Measurements from ENCODE around the gene RABL3. TPM values are rescaled to one million over a fixed set of nuclear protein-coding genes. Genes with fewer than 3 reads are reported as not detected.
"Not testable (repeated sequence)": the region's sequence is repeated elsewhere in the genome, so short reads cannot be mapped to it uniquely, and the experiment has no call there.

RABL3 gene
- 16.6 TPM for total RNA-seq (ENCODE audit: insufficient read depth, low replicate concordance)

- peak; percentile 100 for DNase-seq (ENCODE audit: low spot score)
Measured at GRCh38 chr3:120742198-120742848, at the start of gene RABL3, which contains the start of gene GTF2E1. Gene RABL3 (minus strand): TSS chr3:120742516. CDS start chr3:120742507, 9 bp downstream. Gene GTF2E1 (plus strand): TSS chr3:120742744. CDS start chr3:120750553, 7,809 bp downstream.

DNA sequence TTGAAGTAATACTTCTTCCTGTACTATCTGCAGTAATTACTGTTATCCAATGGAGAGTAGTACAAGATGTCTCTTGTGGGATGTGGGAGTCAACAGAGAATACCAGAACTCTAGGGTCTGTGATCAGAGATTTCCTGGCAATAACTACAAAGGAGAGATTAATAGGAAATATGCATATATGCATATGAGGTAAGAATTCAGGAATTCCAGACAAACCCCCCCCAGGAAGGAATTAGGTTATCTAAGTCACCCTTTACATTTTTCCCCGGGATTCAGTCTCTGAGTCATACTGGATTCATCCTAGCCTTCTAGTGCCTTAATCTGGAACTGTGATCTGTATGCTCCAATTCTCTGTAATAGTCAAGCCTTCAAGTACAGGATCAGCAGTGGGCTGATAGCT is 49.6 kb upstream of the RABL3 start:
- peak; percentile 75 for DNase-seq (ENCODE audit: low spot score)

GRCh38 chr3:120791010-120791409 is 48.7 kb upstream of the RABL3 start:
- DNase-seq (ENCODE audit: low spot score), result no peak

DNA sequence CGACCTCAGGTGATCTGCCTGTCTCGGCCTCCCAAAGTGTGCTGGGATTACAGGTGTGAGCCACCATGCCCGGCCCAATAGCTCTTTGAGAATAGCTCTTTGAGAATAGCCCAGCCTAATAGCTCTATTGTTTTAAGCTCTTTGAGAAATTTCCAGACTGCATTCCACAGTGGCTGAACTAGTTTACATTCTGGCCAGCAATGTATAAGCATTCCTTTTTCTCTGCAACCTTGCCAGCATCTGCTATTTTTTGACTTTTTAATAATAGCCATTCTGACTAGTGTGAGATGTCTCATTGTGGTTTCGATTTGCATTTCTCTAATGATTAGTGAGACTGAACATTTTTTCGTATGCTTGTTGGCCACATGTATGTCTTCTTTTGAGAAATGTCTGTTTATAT is 43.5 kb upstream of the RABL3 start:
- DNase-seq (ENCODE audit: low spot score), result peak; percentile 9

- DNase-seq (ENCODE audit: low spot score), result no peak
Measured at GRCh38 chr3:120780977-120781376, 38.7 kb upstream of the RABL3 start.

DNA sequence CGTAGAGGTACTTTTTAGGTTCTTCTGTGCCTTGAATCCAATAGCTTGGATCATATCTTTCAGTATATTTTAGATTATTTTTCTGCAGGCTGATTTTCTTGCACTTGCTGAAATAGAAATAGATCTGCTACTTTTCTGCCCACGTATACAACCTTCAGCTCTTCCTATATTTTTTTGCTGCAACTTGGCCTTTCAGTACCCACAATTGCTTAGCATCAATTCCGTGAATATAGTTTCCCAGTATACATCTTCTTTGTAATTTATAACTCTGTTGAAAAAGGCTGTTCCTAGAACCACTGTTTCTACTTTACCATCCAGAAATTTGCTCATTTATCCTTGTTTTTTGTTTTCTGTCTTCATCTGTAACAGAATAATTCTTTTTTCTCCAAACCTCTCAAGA is 36.5 kb upstream of the RABL3 start:
- DNase-seq (ENCODE audit: low spot score), result no peak

GRCh38 chr3:120775411-120775810 is 33.1 kb upstream of the RABL3 start:
- no peak for DNase-seq (ENCODE audit: low spot score)

DNA sequence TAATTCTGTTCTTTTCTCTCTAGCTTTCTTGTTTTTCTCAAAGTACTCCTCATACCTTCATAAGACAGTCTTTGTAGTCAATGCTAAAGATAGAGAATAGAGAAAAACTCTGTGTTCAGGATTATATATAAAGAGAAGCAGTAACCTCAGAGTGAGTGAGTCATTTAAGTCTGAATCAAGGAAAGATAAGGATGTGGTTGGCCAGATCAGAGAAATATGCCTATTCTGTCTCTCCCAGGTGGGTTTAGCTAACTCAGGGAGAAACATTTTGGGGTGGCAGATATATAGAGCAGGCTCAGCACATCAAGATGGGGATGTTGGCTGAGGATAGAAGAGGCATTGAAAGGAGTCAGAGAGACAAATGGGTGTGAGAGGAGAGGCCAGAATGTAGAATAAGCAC is 31.6 kb upstream of the RABL3 start:
- DNase-seq (ENCODE audit: low spot score), result peak; percentile 77

DNA sequence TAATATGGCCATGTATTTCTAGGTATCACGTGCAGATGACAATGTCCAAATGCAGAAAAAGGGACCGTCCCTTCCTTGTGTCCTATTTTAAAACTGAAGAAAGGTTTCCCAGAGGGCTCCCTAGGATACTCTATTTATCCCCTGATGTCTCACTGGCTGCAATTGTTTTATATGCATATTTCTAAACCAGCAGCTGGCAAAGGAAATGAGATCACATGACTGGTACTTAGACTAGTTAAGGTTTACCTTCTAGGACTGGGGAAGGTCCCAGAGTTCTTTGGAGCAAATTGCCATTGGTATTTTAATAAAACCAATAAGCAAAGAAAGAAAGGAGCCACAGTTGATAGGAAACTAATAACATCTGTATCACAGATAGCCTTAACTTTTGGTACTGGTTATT is 29.8 kb upstream of the RABL3 start:
- DNase-seq (ENCODE audit: low spot score), result no peak

DNA sequence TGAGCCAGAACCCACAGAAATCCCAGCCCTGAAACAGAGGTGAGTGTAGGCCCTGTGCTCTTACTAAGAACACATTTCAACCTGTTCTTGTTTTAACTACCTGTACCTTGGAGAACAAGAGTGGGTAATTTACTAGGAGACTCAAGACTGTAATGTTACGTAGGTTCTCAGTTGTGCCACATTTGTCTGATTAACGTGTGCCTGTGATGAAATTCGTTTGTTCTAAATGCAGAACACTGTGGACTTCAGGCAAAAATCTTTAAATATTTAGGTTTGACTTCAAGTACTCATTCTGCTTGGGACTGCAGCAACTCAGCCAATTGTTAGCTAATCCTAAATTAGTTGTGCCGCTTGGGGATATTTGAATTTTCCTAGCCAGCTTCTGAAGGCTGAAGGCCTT is 28.6 kb upstream of the RABL3 start:
- DNase-seq (ENCODE audit: low spot score), result no peak

- no peak for DNase-seq (ENCODE audit: low spot score)
Measured at GRCh38 chr3:120769436-120769835, 27.1 kb upstream of the RABL3 start.

DNA sequence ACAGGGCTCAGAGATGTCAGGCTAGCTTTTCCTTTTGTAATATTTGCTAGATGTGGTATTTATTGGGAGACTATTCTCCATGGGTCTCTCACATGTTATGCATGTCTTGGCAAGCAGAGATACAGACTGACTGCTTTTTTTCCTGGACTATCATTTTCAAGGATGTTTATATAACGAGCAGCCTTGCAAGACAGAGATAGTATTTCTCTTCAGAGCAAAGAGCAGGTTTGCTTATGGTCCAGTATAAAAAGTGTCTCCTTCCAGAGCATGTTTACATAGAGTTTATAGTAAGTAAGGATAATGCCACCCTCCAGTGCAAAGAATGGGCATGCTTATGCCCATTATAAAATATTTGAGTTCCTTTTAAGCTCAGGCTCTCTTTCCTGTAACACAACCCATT is 24.8 kb upstream of the RABL3 start:
- peak; percentile 32 for DNase-seq (ENCODE audit: low spot score)

DNA sequence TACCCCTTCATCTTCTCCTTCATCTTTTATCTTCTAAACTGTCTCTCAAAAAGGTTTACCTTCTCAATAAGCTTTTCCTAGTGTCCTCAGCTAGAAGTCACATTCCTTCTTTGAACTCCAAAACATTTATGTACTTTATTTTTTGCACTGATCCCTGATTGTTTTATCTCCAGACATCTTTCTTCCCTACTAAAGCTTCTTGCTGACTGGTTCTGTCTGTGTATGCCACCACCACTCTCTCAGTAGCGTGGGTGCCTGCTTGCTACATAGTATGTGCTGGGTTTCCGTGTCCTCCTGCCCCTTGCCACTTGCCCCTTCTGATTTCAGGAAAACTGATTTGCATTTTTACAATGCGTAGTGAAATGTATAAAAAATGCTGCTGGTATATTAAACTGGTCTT is 24.3 kb upstream of the RABL3 start:
- peak; percentile 20 for DNase-seq (ENCODE audit: low spot score)

DNA sequence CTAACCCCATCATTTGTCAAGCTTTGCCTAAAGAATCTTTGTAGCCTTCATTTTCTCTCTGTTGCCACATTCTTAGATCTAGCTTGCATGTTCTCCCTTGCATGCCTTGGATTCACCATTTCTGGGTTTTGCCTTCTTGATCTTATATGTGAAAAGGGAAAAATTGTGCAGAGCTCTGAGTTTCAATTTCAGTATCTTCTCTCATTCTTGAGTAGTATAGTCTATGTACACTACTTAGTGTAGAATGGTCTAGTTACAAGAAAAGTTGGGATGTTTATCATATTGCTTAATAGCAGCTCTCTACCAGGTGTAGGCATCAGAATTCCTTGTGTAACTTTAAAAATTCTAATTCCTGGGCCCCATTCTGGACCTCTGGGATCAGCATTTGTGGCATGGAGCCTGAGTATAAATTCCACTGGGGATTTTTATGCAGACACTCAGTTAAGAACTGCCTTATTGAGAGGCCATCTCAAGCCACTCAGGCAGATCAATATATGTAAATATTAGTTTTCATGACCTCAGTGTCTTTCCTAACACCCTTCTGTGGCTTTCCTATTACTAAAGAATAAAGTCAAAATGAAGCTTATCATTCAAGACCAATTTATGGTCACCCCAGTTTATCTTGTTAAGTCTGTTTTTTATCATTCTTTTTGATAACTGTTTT is 23.6 kb upstream of the RABL3 start:
- DNase-seq (ENCODE audit: low spot score), result peak; percentile 12

DNA sequence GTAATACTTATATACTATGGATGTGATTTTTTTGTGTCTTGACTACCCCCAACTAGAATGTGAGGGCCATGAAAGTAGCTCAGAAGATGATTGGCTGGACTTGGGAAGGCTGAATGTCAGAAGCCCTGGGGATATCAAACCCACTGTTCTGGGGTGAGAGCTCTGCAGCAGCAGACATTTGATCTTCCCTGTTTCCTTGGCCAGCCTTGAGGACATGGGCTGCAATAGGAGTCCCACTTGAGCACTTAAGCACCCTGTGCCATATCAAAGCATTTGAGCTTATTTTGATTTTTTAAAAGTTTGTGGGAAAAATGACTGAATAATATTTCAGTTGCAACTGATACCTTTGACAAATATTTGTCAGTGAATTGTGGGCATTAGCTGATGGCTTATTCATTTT is 21.9 kb upstream of the RABL3 start:
- DNase-seq (ENCODE audit: low spot score), result peak; percentile 12

DNA sequence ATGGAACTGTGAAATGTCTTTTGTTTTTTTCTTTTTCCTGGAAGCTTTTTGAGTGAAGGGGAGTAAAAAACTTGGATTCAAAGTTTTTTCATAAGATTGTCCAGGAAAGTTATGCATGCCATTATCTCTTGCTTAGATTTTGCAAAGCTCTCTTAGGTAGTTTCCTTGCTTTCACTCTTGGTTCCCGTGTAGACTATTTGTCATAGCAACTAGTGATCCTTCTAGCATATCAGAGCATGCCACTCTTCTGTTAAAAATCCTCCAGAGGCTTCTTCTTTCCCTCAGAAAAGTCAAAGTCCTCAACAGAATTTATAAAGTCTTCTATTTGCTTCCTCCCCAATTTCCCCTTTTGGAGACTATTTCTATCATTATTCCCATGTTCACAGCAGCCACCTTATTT is 21.3 kb upstream of the RABL3 start:
- DNase-seq (ENCODE audit: low spot score), result peak; percentile 56

- DNase-seq (ENCODE audit: low spot score), result peak; percentile 77
Measured at GRCh38 chr3:120762615-120763014, 20.3 kb upstream of the RABL3 start.

- not testable (repeated sequence) for DNase-seq (ENCODE audit: low spot score)
Measured at GRCh38 chr3:120758551-120758950, 16.2 kb upstream of the RABL3 start.

DNA sequence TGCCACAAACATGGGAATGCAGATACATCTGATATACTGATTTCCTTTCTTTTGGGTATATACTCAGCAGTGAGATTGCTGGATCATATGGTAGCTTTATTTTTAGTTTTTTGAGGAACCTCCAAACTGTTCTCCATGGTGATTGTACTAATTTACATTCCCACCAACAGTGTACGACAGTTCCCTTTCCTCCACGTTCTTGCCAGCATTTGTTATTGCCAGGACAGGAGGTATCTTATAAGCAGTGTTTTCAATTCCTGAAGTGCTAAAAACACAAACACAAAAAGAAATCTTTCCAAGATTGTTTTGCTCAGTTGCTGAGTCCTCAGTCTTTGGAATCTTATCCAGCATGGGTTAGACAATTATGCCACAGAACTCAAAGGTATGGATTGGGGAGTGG is 13.7 kb upstream of the RABL3 start:
- no peak for DNase-seq (ENCODE audit: low spot score)

DNA sequence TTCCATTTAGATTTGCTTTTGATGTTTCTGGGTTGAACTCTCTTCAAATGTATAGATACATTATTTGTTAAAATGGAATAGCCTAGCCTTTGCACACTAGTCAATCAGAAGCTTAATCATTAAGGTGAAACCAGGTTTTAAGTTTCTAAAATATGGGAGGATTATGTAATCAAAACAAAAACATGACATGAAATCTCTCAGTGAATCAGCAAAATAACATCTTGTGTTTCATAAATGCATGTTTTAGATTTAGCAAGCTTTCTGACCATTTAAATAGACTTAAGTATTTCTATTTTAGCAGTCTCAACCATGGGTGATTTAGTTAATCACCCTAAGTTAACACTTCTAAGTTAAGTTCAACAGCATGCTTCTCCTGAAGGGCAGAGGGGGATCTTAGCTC is 11.5 kb upstream of the RABL3 start:
- DNase-seq (ENCODE audit: low spot score), result no peak

DNA sequence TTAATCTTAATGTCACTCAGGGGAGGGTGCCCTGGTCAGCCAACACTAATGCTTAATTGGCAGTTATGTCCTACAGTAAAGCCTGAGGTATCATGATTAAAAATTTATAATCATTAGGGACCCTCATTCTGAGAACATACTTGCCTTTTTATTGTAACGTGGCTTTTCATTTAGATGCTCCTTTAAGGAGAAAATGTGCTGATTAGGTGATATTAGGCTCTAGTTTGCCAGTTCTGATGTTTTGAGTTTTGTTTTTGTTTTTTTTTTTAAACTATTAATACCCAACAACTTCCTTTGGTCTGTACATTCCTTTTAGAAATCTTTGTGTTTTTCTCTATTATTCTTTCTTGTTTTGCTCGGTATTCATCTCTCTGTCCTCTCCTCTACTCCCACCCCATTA is 10.5 kb upstream of the RABL3 start:
- no peak for DNase-seq (ENCODE audit: low spot score)

DNA sequence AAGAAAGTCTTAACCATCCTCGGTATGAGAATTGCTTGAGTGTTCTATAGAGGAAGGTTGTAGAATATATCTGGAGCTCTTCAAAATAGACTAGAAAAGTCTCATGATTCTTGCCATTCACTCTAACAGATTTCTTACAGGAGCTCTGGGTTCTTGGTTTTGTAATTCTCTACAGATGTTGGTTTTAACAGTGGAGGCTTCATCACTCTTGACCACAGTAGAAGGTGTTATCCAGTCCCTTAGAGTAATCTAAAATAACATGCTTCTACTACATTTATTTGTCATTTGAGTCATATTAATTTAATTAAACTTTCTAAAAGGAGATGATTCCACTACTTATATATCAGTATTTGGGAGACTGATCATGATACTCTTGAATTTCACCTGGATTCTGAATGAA is 9.9 kb upstream of the RABL3 start:
- DNase-seq (ENCODE audit: low spot score), result no peak

GRCh38 chr3:120749843-120750242 is 7.5 kb upstream of the RABL3 start:
- DNase-seq (ENCODE audit: low spot score), result no peak

Measured in umbilical cord (tissue), 2 donors.